HG02840 (cell line): ENCODE data around the gene SERPINA12.

Experiments
- ATAC-seq: cut with Tn5 transposase; IDR thresholded peaks from one replicate; pipeline ENCODE4 v1.9.1; 2021; ENCODE audit warnings: mild to moderate bottlenecking, moderate library complexity, moderate number of reproducible peaks; ENCODE audit not compliant: unreplicated experiment, low FRiP score

Gene SERPINA12

GRCh38 chr14:94445003-94445402 is 64.3 kb downstream of the SERPINA12 start:
- ATAC-seq, result no peak

DNA sequence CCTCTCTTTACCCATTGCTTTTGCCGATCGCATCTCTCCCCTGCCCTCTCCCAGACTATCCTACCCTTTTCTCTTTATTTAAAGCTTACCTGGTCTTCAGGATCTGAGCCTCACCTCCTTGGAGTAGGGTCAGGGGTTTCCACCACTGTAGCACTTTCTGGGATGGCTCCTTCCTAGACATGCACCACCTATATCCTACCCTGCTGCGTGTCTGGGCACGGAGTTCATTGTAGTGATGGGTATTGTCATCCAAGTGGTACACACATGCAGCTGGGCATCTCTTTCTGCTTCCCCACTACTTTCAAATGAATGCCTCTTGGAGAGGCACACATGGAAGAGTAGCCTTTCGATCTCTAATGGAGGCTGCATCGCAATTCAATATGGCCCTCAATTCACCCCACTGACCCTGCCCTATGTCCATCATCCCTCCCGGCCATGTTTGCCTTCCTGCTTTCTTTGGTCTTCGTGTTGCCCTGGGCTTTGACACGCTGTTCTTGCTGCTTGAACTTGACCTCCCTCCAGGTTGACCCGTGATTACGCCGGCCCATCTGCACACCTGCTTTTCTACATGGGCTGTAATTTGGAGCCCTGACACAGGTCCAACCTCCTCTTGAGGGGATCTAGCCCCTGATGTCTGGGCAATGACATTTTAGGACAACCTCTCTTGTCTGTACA is 67.6 kb downstream of the SERPINA12 start:
- ATAC-seq, result no peak

- ATAC-seq, result no peak
Observed at GRCh38 chr14:94441130-94441529, 68.1 kb downstream of the SERPINA12 start.

DNA sequence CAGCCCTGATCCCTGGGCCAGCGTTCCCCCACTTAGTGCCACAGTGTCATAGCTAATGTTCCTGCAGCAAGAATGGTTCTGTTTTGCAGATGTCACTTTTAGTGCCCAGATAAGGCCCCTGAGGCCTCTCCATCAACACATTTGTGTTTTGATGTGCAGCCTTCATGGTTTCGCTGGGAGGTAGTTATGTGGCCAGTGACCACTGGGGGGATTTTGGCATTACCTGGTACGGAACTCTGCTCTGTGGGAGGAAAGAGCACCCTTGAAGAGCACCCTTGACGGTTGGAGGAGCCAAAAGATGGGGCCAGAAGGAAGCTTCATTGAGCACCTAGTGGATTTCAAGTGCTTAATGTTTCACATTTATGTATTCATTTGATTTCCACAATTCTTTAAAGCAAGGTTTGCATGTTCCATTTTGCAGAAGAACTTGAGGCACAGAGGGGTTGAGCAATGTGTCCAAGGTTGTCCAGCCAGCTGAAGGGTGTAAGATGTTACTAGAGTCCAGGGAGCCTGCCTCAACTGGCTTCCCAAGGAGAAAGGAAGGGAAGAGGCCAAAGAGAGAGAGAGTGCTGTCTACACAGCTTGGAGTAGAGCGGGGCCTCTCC is 69.7 kb downstream of the SERPINA12 start:
- no peak for ATAC-seq
